SK-MEL-5 (cell line): ENCODE results near the gene ESCO1. TPM values are rescaled to one million over a fixed set of nuclear protein-coding genes. Genes with fewer than 3 reads are reported as not detected.

ENCODE experiments used
- DNase-seq: peaks from one replicate; pipeline ENCODE4 v3.0.0-alpha.2; 2016; ENCODE audit warnings: low read depth, low spot score
- in situ Hi-C: cut with HindIII; loops from 2 replicates; pipeline ENCODE4 v1.10.0; 2016; ENCODE audit warnings: low sequenced_read_pairs, high pct_unique_total_duplicates, low pct_unique_long_range_greater_than_20kb
- total RNA-seq: library from RNA; depleted of rRNA; stranded (reverse); fragments of >200 nt; shearing (Covaris generic); gene quantifications from 2 replicates; pipeline ENCODE4 v1.2.3, GENCODE V29; 2014

Gene ESCO1
- total RNA-seq, 1 experiment from 2014 or later, result 48.6 TPM

- DNase-seq, result no peak
- in situ Hi-C loops, result no loop called here
Observed at GRCh38 chr18:21513292-21513691, 87.2 kb downstream of the ESCO1 start.

GRCh38 chr18:21509062-21509461 is 91.4 kb downstream of the ESCO1 start:
- in situ Hi-C loops, result no loop called here
- peak; percentile 25 for DNase-seq

- DNase-seq, result no peak
- in situ Hi-C loops, result no loop called here
Observed at GRCh38 chr18:21507913-21508701, 92.4 kb downstream of the ESCO1 start.

- no peak for DNase-seq
- in situ Hi-C loops, result no loop called here
Observed at GRCh38 chr18:21502661-21503060, 97.8 kb downstream of the ESCO1 start.

GRCh38 chr18:21499997-21500396 is 100.5 kb downstream of the ESCO1 start:
- in situ Hi-C loops, result no loop called here
- no peak for DNase-seq

- in situ Hi-C loops, result no loop called here
- DNase-seq, result no peak
Observed at GRCh38 chr18:21496277-21496835, 104.1 kb downstream of the ESCO1 start.

GRCh38 chr18:21490748-21491147 is 109.8 kb downstream of the ESCO1 start:
- no peak for DNase-seq
- in situ Hi-C loops, result no loop called here

GRCh38 chr18:21489919-21490495 is 110.5 kb downstream of the ESCO1 start:
- DNase-seq, result no peak

GRCh38 chr18:21489119-21489750 is 111.3 kb downstream of the ESCO1 start:
- in situ Hi-C loops, result no loop called here
- peak; percentile 75 for DNase-seq

More at GRCh38 chr18:21489919-21490495, 110.5 kb downstream of the ESCO1 start:
- in situ Hi-C loops, result no loop called here

- DNase-seq, result no peak
- in situ Hi-C loops, result no loop called here
Observed at GRCh38 chr18:21486905-21487437, 113.5 kb downstream of the ESCO1 start.

- in situ Hi-C loops, result no loop called here
- no peak for DNase-seq
Observed at GRCh38 chr18:21484851-21485636, 115.5 kb downstream of the ESCO1 start.

GRCh38 chr18:21483051-21483450 is 117.5 kb downstream of the ESCO1 start:
- in situ Hi-C loops, result no loop called here
- no peak for DNase-seq

- DNase-seq, result no peak
- in situ Hi-C loops, result no loop called here
Observed at GRCh38 chr18:21481739-21482138, 118.8 kb downstream of the ESCO1 start.

- in situ Hi-C loops, result no loop called here
- no peak for DNase-seq
Observed at GRCh38 chr18:21479721-21480120, 120.8 kb downstream of the ESCO1 start.
